Endothelial cell of coronary artery (primary cell): ENCODE measurements around the gene DYNC1I2. TPM values are rescaled to one million over a fixed set of nuclear protein-coding genes. Genes with fewer than 3 reads are reported as not detected.

Experiments used
- total RNA-seq: library from RNA; depleted of rRNA; stranded (reverse); fragments of >200 nt; gene quantifications from 2 replicates; pipeline ENCODE4 v1.2.3, GENCODE V29; 2014

DYNC1I2 gene
- total RNA-seq: 142 and 163 TPM in 2 replicates

GRCh38 chr2:171687287-171688128, at the start of gene DYNC1I2:
TSS of gene DYNC1I2 (plus strand) at chr2:171687469. CDS start at chr2:171690156, 2,687 bp downstream.

Other genes with a start within 250 kb of the DYNC1I2 start
- gene CYBRD1, start 165.0 kb upstream of the DYNC1I2 start, total RNA-seq: 20.0 and 55.4 TPM in 2 replicates
- gene SLC25A12, start 206.8 kb downstream of the DYNC1I2 start, total RNA-seq: 13.1 and 13.2 TPM in 2 replicates
- gene HAT1, start 235.0 kb downstream of the DYNC1I2 start, total RNA-seq: 29.8 and 39.5 TPM in 2 replicates